ENCODE measurements around the gene MPC1.

DNA sequence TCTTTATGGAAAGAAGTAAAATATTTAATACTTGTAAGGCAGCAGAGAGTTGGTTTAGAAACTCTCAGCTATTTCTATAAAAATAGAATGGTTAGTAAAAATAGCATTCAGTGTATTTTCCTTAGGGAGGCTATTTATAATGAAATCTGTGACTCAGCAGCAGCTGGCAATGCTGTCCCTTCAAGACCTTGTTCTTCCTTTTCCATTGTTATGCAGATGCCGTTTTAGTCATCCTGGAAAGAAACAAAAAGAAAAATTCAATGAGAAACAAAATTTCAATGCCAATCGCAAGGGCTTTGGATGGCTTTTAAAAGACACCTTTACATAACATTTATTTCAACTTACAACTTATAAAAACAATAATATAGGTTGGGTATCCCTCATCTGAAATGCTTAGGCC is 17.5 kb downstream of the MPC1 start:
- TF ChIP-seq, protein P1, sequence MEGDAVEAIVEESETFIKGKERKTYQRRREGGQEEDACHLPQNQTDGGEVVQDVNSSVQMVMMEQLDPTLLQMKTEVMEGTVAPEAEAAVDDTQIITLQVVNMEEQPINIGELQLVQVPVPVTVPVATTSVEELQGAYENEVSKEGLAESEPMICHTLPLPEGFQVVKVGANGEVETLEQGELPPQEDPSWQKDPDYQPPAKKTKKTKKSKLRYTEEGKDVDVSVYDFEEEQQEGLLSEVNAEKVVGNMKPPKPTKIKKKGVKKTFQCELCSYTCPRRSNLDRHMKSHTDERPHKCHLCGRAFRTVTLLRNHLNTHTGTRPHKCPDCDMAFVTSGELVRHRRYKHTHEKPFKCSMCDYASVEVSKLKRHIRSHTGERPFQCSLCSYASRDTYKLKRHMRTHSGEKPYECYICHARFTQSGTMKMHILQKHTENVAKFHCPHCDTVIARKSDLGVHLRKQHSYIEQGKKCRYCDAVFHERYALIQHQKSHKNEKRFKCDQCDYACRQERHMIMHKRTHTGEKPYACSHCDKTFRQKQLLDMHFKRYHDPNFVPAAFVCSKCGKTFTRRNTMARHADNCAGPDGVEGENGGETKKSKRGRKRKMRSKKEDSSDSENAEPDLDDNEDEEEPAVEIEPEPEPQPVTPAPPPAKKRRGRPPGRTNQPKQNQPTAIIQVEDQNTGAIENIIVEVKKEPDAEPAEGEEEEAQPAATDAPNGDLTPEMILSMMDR (IDR thresholded peaks at IDR 0.05), result no peak
- TF ChIP-seq POLR2A (IDR thresholded peaks at IDR 0.05), result no peak

All from heart left ventricle (tissue), 13 donors.